Measurements from ENCODE around the gene EFEMP2. TPM values are rescaled to one million over a fixed set of nuclear protein-coding genes. Genes with fewer than 3 reads are reported as not detected.

Gene EFEMP2
- total and polyA plus RNA-seq, 2 experiments from 2014 or later = 7.4 to 9.4 TPM

GRCh38 chr11:65842144-65842543, 30.5 kb downstream of the EFEMP2 start:
- Histone ChIP-seq H3K27ac (ENCODE audit: low read depth) (no peak overlapping the region), H3K9me2 (ENCODE audit: insufficient read depth) (no peaks in the 10 kb centered on the region), H3F3A (replicated peaks; ENCODE audit: low read depth) (no peaks in the 10 kb centered on the region; the same call in 1 of the 2 replicates), H3K27me3 (ENCODE audit: insufficient read depth) (no peaks in the 10 kb centered on the region), H2AFZ (no peak overlapping the region), H3K79me2 (replicated peaks; ENCODE audit: insufficient read depth) (no peaks in the 10 kb centered on the region), H3K4me1 (ENCODE audit: insufficient read depth) (no peaks in the 10 kb centered on the region), H3K4me2 (no peak overlapping the region), H3K36me3 (ENCODE audit: insufficient read depth) (no peaks in the 10 kb centered on the region), H3K4me3 (no peak overlapping the region), H4K20me1 (replicated peaks; ENCODE audit: insufficient read depth) (no peaks in the 10 kb centered on the region; the same call in 1 of the 2 replicates)
- Mint-ChIP-seq H3K36me3 (ENCODE audit: low read depth) (no peaks in the 10 kb centered on the region), H3K4me3 (no peak overlapping the region), H3K9me3 (no peaks in the 10 kb centered on the region), H3K27me3 (ENCODE audit: insufficient read depth, low read depth, poor library complexity) (peaks cover 3% of the 10 kb centered on the region), H3K4me1 (no peaks in the 10 kb centered on the region), H3K27ac (no peak overlapping the region)
- no peak for TF ChIP-seq NANOG (IDR thresholded peaks at IDR 0.05; ENCODE audit: borderline replicate concordance)
- no peak for TF ChIP-seq EZH2phosphoT487 (IDR thresholded peaks at IDR 0.05; ENCODE audit: unreplicated experiment)
- no peak for TF ChIP-seq CTCF (conservative IDR thresholded peaks at IDR 0.05; ENCODE audit: low read depth in 2 of 2)
- ATAC-seq (no peak), DNase-seq (ENCODE audit: low spot score) (no peak)

- ATAC-seq (no peak), DNase-seq (ENCODE audit: low spot score) (no peak)
- Mint-ChIP-seq H3K27ac (no peak overlapping the region), H3K9me3 (no peaks in the 10 kb centered on the region), H3K36me3 (ENCODE audit: low read depth) (no peaks in the 10 kb centered on the region), H3K4me1 (peaks cover 11% of the 10 kb centered on the region), H3K27me3 (ENCODE audit: insufficient read depth, low read depth, poor library complexity) (peaks cover 18% of the 10 kb centered on the region), H3K4me3 (no peak overlapping the region)
- Histone ChIP-seq H3K9me2 (ENCODE audit: insufficient read depth) (peaks cover 6% of the 10 kb centered on the region; the same call in 1 of the 2 replicates), H3K4me2 (peak overlapping the region; percentile 96), H2AFZ (peak overlapping the region; percentile 97), H3K4me1 (ENCODE audit: insufficient read depth) (peaks cover 5% of the 10 kb centered on the region; the same call in 1 of the 2 replicates), H3K4me3 (peak overlapping the region; percentile 76), H3K79me2 (replicated peaks; ENCODE audit: insufficient read depth) (0 out of 2 replicates have a peak, but pooled peaks cover 4% of the 10 kb centered on the region), H3F3A (replicated peaks; ENCODE audit: low read depth) (0 out of 2 replicates have a peak, but pooled peaks cover 3% of the 10 kb centered on the region), H3K27ac (ENCODE audit: low read depth) (no peak overlapping the region), H3K36me3 (ENCODE audit: insufficient read depth) (no peaks in the 10 kb centered on the region), H4K20me1 (replicated peaks; ENCODE audit: insufficient read depth) (no peaks in the 10 kb centered on the region), H3K27me3 (ENCODE audit: insufficient read depth) (peaks cover 10% of the 10 kb centered on the region)
- no peak for TF ChIP-seq CTCF (conservative IDR thresholded peaks at IDR 0.05; ENCODE audit: low read depth in 2 of 2)
- TF ChIP-seq NANOG (IDR thresholded peaks at IDR 0.05; ENCODE audit: borderline replicate concordance) = no peak
- TF ChIP-seq STAT1 (IDR thresholded peaks at IDR 0.05; ENCODE audit: unreplicated experiment) = no peak
- TF ChIP-seq EZH2phosphoT487 (IDR thresholded peaks at IDR 0.05; ENCODE audit: unreplicated experiment) = no peak
- TF ChIP-seq JUNB (IDR thresholded peaks at IDR 0.05; ENCODE audit: unreplicated experiment) = no peak
- no peak for TF ChIP-seq POLR2AphosphoS5 (IDR thresholded peaks at IDR 0.05; ENCODE audit: low read depth)
- TF ChIP-seq ZNF462 (CRISPR knock-in tag; IDR thresholded peaks at IDR 0.05) = no peak
- TF ChIP-seq ETS1 (IDR thresholded peaks at IDR 0.05) = no peak
Measured at GRCh38 chr11:65834202-65834601, 38.4 kb downstream of the EFEMP2 start.

All from GM23338 (cell line).